PC-9 (cell line): ENCODE data around the gene ANP32B. TPM values are rescaled to one million over a fixed set of nuclear protein-coding genes. Genes with fewer than 3 reads are reported as not detected.

Experiments
- BruUV-seq: library from RNA; stranded (reverse); fragments of 400-500 nt; replicated peaks from 2 replicates; lab custom pipeline; 2021; lab: Mats Ljungman, UMichigan
- CTCF ChIA-PET: fragments of 300-600 bp; sonication (Branson Sonifier 250); formaldehyde crosslinking; loops from one replicate; lab custom pipeline; 2022; ENCODE audit warnings: antibody characterized with exemption; lab: Charles Lee
- POLR2A ChIA-PET: fragments of 300-600 bp; sonication (Branson Sonifier 250); formaldehyde crosslinking; loops from one replicate; lab custom pipeline; 2022; ENCODE audit warnings: antibody characterized with exemption; ENCODE audit not compliant: unreplicated experiment; lab: Charles Lee
- DNase-seq, 2 experiments: peaks; one replicate each; pipeline versions ENCODE4 v3.0.0 to v3.0.0-alpha.2; 2015 to 2022; ENCODE audit warnings: mixed read lengths in 1 of 2
- H2AFZ ChIP-seq: fragments of 200-600 bp; sonication (generic); 2 replicates; pipeline ENCODE4 v1.8.1; 2017; ENCODE audit warnings: antibody characterized with exemption
- H3F3A ChIP-seq: fragments of 200-600 bp; sonication (generic); 2 replicates; pipeline ENCODE4 v1.8.1; 2017; ENCODE audit warnings: antibody characterized with exemption, mild to moderate bottlenecking, low read depth; ENCODE audit not compliant: insufficient read depth
- H3K27ac ChIP-seq: fragments of 200-600 bp; sonication (generic); 2 replicates; pipeline ENCODE4 v1.6.1; 2016; ENCODE audit warnings: mixed run types
- H3K27me3 ChIP-seq: fragments of 200-600 bp; sonication (generic); 2 replicates; pipeline ENCODE4 v1.6.1; 2016; ENCODE audit warnings: low read depth, mixed run types; ENCODE audit not compliant: insufficient read depth
- H3K36me3 ChIP-seq: fragments of 200-600 bp; sonication (generic); 2 replicates; pipeline ENCODE4 v1.6.1; 2016; ENCODE audit warnings: low read depth, mixed run types
- H3K4me1 ChIP-seq: fragments of 200-600 bp; sonication (generic); replicated peaks from 2 replicates; pipeline ENCODE4 v1.6.1; 2016; ENCODE audit warnings: mixed run types; ENCODE audit not compliant: insufficient read depth
- H3K4me2 ChIP-seq: fragments of 200-600 bp; sonication (generic); 2 replicates; pipeline ENCODE4 v1.6.1; 2017; ENCODE audit warnings: mixed run types
- H3K4me3 ChIP-seq: fragments of 200-600 bp; sonication (generic); 2 replicates; pipeline ENCODE4 v1.6.1; 2016; ENCODE audit warnings: mixed run types
- H3K79me2 ChIP-seq: fragments of 200-600 bp; sonication (generic); 2 replicates; pipeline ENCODE4 v1.6.1; 2017; ENCODE audit warnings: low read depth, mixed run types
- H3K9me2 ChIP-seq: fragments of 200-600 bp; sonication (generic); 2 replicates; pipeline ENCODE4 v1.8.1; 2017; ENCODE audit warnings: mild to moderate bottlenecking; ENCODE audit not compliant: insufficient read depth
- H3K9me3 ChIP-seq: fragments of 200-600 bp; sonication (generic); 2 replicates; pipeline ENCODE4 v1.8.1; 2016; ENCODE audit warnings: low read depth; ENCODE audit not compliant: insufficient read depth
- H4K20me1 ChIP-seq: fragments of 200-600 bp; sonication (generic); 2 replicates; pipeline ENCODE4 v1.8.1; 2017; ENCODE audit not compliant: insufficient read depth
- CTCF ChIP-seq: fragments of 200-600 bp; sonication (generic); conservative IDR thresholded peaks from 2 replicates; pipeline ENCODE4 v1.6.1; 2017; ENCODE audit warnings: mixed run types, antibody characterized with exemption, mild to moderate bottlenecking, moderate library complexity
- EZH2 ChIP-seq: fragments of 200-600 bp; sonication (generic); IDR thresholded peaks from 2 replicates; pipeline ENCODE4 v1.8.0; 2017; ENCODE audit warnings: antibody characterized with exemption, low read depth
- intact Hi-C: fragments of 100-400 bp; cut with micrococcal nuclease; formaldehyde crosslinking; loops from one replicate; pipeline ENCODE4 v1.10.0; 2022; ENCODE audit not compliant: unreplicated experiment
- total RNA-seq: library from RNA; stranded (reverse); gene quantifications from 2 replicates; pipeline ENCODE4 v1.2.3, GENCODE V29; 2021

The ANP32B gene
- total RNA-seq, 1 experiment from 2014 or later = 280 TPM

GRCh38 chr9:98034593-98035546 lies 51.7 kb downstream of the ANP32B start:
- Histone ChIP-seq H3K27me3 (no peaks in the 10 kb centered on the region), H3K4me2 (peak overlapping the region; percentile 49), H2AFZ (no peak overlapping the region), H3K27ac (peak overlapping the region; percentile 83), H3F3A (peaks cover 22% of the 10 kb centered on the region), H3K9me2 (no peaks in the 10 kb centered on the region), H4K20me1 (no peaks in the 10 kb centered on the region), H3K9me3 (no peaks in the 10 kb centered on the region), H3K4me1 (peaks cover 29% of the 10 kb centered on the region), H3K79me2 (no peaks in the 10 kb centered on the region), H3K4me3 (no peak overlapping the region), H3K36me3 (no peaks in the 10 kb centered on the region)
- POLR2A ChIA-PET = interaction anchor here (0.7 kb wide), 1 partner anchor 22 kb away, joined by 11 read pairs; the partner anchor contains the start of gene NANS
- intact Hi-C loops = no loop called here
- CTCF ChIA-PET = interaction anchor here (0.5 to 1.4 kb wide), 3 partner anchors 22 to 393 kb away, joined by 3 to 5 read pairs (median 3); partner anchors contain the start of gene NANS
- TF ChIP-seq CTCF (peak; percentile 79), EZH2 (no peak)
- TSS peak; percentile 79 for BruUV-seq
- DNase-seq = peak in 1 of 2 experiments; percentile 50

GRCh38 chr9:98037357-98037756 lies 54.2 kb downstream of the ANP32B start:
- H3K36me3 ChIP-seq = no peaks in the 10 kb centered on the region
- H3K4me3 ChIP-seq = no peak overlapping the region
- peak; percentile 47 to 51 for DNase-seq
- POLR2A ChIA-PET = interaction anchor here (0.6 kb wide), 1 partner anchor 315 kb away, joined by 3 read pairs; no protein-coding TSS in a partner anchor
- BruUV-seq = no TSS peak
- H4K20me1 ChIP-seq = no peaks in the 10 kb centered on the region
- H2AFZ ChIP-seq = no peak overlapping the region
- intact Hi-C loops = no loop called here
- H3K79me2 ChIP-seq = no peaks in the 10 kb centered on the region
- H3K4me2 ChIP-seq = 0 out of 2 replicates have a peak overlapping the region, but pooled peaks have one; percentile 36
- H3F3A ChIP-seq = peaks cover 22% of the 10 kb centered on the region
- no peak for TF ChIP-seq CTCF
- TF ChIP-seq EZH2 = no peak
- H3K27ac ChIP-seq = 0 out of 2 replicates have a peak overlapping the region, but pooled peaks have one; percentile 11
- no peaks in the 10 kb centered on the region for H3K27me3 ChIP-seq
- CTCF ChIA-PET = no interaction called here
- no peaks in the 10 kb centered on the region for H3K9me3 ChIP-seq
- peaks cover 29% of the 10 kb centered on the region for H3K4me1 ChIP-seq
- no peaks in the 10 kb centered on the region for H3K9me2 ChIP-seq

- Histone ChIP-seq H3K27me3 (no peaks in the 10 kb centered on the region), H4K20me1 (no peaks in the 10 kb centered on the region), H3K4me3 (no peak overlapping the region), H3K79me2 (no peaks in the 10 kb centered on the region), H3K9me3 (no peaks in the 10 kb centered on the region), H3K4me1 (peaks cover 29% of the 10 kb centered on the region), H3F3A (peaks cover 22% of the 10 kb centered on the region), H3K4me2 (no peak overlapping the region), H3K27ac (no peak overlapping the region), H2AFZ (no peak overlapping the region), H3K36me3 (no peaks in the 10 kb centered on the region), H3K9me2 (no peaks in the 10 kb centered on the region)
- DNase-seq = no peak
- intact Hi-C loops = no loop called here
- no TSS peak for BruUV-seq
- CTCF ChIA-PET = no interaction called here
- POLR2A ChIA-PET = interaction anchor here (0.6 kb wide), 1 partner anchor 392 kb away, joined by 3 read pairs; no protein-coding TSS in a partner anchor
- TF ChIP-seq EZH2 (no peak), CTCF (no peak)
Measured at GRCh38 chr9:98038958-98039357, 55.8 kb downstream of the ANP32B start.
